Neural crest cell (in vitro differentiated cells): Measurements from ENCODE around the gene PLEKHA5. TPM values are rescaled to one million over a fixed set of nuclear protein-coding genes. Genes with fewer than 3 reads are reported as not detected.
"Not testable (repeated sequence)": the region's sequence is repeated elsewhere in the genome, so short reads cannot be mapped to it uniquely, and the experiment has no call there.

Experiments
- DNase-seq: peaks from one replicate; pipeline ENCODE4 v3.0.0; 2021; ENCODE audit warnings: low read depth, mixed read lengths, low spot score
- H3K27ac Mint-ChIP-seq: one replicate; pipeline ENCODE4 v1.8.0; 2021; ENCODE audit warnings: mild to moderate bottlenecking, mixed read lengths; ENCODE audit not compliant: unreplicated experiment
- H3K27me3 Mint-ChIP-seq: 2 replicates; pipeline ENCODE4 v1.8.0; 2021; ENCODE audit warnings: low read depth, mild to moderate bottlenecking, mixed read lengths
- H3K36me3 Mint-ChIP-seq: 2 replicates; pipeline ENCODE4 v1.8.0; 2021; ENCODE audit warnings: low read depth, mild to moderate bottlenecking, mixed read lengths
- H3K4me1 Mint-ChIP-seq: 2 replicates; pipeline ENCODE4 v1.8.0; 2021; ENCODE audit warnings: mixed read lengths
- H3K4me3 Mint-ChIP-seq: one replicate; pipeline ENCODE4 v1.8.0; 2021; ENCODE audit warnings: mild to moderate bottlenecking, mixed read lengths
- H3K9me3 Mint-ChIP-seq: 2 replicates; pipeline ENCODE4 v1.8.0; 2021; ENCODE audit warnings: mixed read lengths
- CTCF ChIP-seq: fragments of 200-600 bp; sonication (generic); conservative IDR thresholded peaks from 2 replicates; pipeline ENCODE4 v1.5.0; 2021; ENCODE audit warnings: antibody characterized with exemption, mild to moderate bottlenecking
- total RNA-seq: library from RNA; stranded (reverse); gene quantifications from 2 replicates; pipeline ENCODE4 v1.2.1, GENCODE V29; 2021

The PLEKHA5 gene
- total RNA-seq, 1 donor from 2014 or later = 39.2 TPM

GRCh38 chr12:19410629-19411185 is 281.2 kb downstream of the PLEKHA5 start:
- TF ChIP-seq CTCF = no peak
- Mint-ChIP-seq H3K27ac (no peak overlapping the region), H3K36me3 (no peaks in the 10 kb centered on the region), H3K4me1 (peaks cover 10% of the 10 kb centered on the region), H3K9me3 (no peaks in the 10 kb centered on the region), H3K4me3 (no peak overlapping the region), H3K27me3 (no peaks in the 10 kb centered on the region)
- no peak for DNase-seq

- Mint-ChIP-seq H3K27ac (peak overlapping the region; percentile 28), H3K4me1 (peaks cover 10% of the 10 kb centered on the region), H3K27me3 (no peaks in the 10 kb centered on the region), H3K9me3 (no peaks in the 10 kb centered on the region), H3K36me3 (no peaks in the 10 kb centered on the region), H3K4me3 (no peak overlapping the region)
- TF ChIP-seq CTCF = no peak
- no peak for DNase-seq
These were observed 282.0 kb downstream of the PLEKHA5 start for GRCh38 chr12:19411234-19412204.

GRCh38 chr12:19412844-19413243 is 283.3 kb downstream of the PLEKHA5 start:
- Mint-ChIP-seq H3K27ac (no peak overlapping the region), H3K9me3 (no peaks in the 10 kb centered on the region), H3K36me3 (no peaks in the 10 kb centered on the region), H3K4me1 (peaks cover 10% of the 10 kb centered on the region), H3K4me3 (no peak overlapping the region), H3K27me3 (no peaks in the 10 kb centered on the region)
- no peak for DNase-seq
- no peak for TF ChIP-seq CTCF

- H3K4me3 Mint-ChIP-seq, H3K36me3 Mint-ChIP-seq, DNase-seq, H3K9me3 Mint-ChIP-seq, H3K27me3 Mint-ChIP-seq, H3K27ac Mint-ChIP-seq: not testable (repeated sequence)
- peaks cover 10% of the 10 kb centered on the region for H3K4me1 Mint-ChIP-seq
These were observed 284.0 kb downstream of the PLEKHA5 start for GRCh38 chr12:19413582-19413981.

- Mint-ChIP-seq H3K27me3 (no peaks in the 10 kb centered on the region), H3K27ac (no peak overlapping the region), H3K36me3 (no peaks in the 10 kb centered on the region), H3K4me3 (no peak overlapping the region), H3K4me1 (peaks cover under 1% of the 10 kb centered on the region), H3K9me3 (peaks cover 3% of the 10 kb centered on the region)
- TF ChIP-seq CTCF = no peak
- DNase-seq = no peak
These were observed 286.0 kb downstream of the PLEKHA5 start for GRCh38 chr12:19415563-19415962.

DNA sequence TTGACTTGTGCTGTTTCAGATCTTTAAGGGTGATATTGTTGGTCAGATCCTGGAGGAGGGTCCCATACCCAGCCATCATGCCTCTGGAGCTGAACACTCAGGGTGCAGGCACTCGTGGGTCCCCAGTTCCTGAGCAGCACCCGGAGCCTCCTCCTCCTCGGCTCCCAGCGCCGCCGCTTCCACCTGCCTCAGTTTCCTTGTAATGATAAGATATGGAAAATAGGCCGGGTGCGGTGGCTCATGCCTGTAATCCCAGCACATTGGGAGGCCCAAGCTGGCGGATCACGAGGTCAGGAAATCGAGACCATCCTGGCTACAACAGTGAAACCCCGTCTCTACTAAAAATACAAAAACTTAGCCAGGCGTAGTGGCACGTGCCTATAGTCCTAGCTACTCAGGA is 289.6 kb downstream of the PLEKHA5 start:
- H3K27ac Mint-ChIP-seq = no peak overlapping the region
- no peaks in the 10 kb centered on the region for H3K27me3 Mint-ChIP-seq
- H3K4me3 Mint-ChIP-seq = no peak overlapping the region
- no peaks in the 10 kb centered on the region for H3K36me3 Mint-ChIP-seq
- H3K9me3 Mint-ChIP-seq = peaks cover 3% of the 10 kb centered on the region
- H3K4me1 Mint-ChIP-seq = no peaks in the 10 kb centered on the region
- no peak for TF ChIP-seq CTCF
- no peak for DNase-seq
